Omental fat pad (tissue), 4 donors: ENCODE measurements around the gene RAB11A. TPM values are rescaled to one million over a fixed set of nuclear protein-coding genes. Genes with fewer than 3 reads are reported as not detected.

ENCODE experiments used
- ATAC-seq: fragments of 150-250 bp; one replicate; pipeline ENCODE4 v1.9.1; 2016; ENCODE audit warnings: mild to moderate bottlenecking, moderate library complexity; ENCODE audit not compliant: low FRiP score
- DNase-seq: peaks from one replicate; pipeline ENCODE4 v3.0.0-alpha.2; 2019; ENCODE audit warnings: low spot score
- total RNA-seq, 4 donors: library from RNA; depleted of rRNA; stranded (reverse); fragments of >200 nt; gene quantifications; one replicate each; pipeline ENCODE4 v1.1.0, GENCODE V29; 2016
- TF ChIP-seq, protein P1 (sequence below), 3 donors: fragments of 450-650 bp; IDR thresholded peaks; one replicate each; pipeline ENCODE4 v1.5.1; 2016 to 2017; ENCODE audit warnings: antibody characterized with exemption in 3 of 3, mild to moderate bottlenecking in 3 of 3, moderate library complexity in 2 of 3

Gene RAB11A
- total RNA-seq, 4 donors from 2014 or later: 142 to 191 (median 158) TPM

- no peak for DNase-seq
- no peak for ATAC-seq
- TF ChIP-seq, protein P1, sequence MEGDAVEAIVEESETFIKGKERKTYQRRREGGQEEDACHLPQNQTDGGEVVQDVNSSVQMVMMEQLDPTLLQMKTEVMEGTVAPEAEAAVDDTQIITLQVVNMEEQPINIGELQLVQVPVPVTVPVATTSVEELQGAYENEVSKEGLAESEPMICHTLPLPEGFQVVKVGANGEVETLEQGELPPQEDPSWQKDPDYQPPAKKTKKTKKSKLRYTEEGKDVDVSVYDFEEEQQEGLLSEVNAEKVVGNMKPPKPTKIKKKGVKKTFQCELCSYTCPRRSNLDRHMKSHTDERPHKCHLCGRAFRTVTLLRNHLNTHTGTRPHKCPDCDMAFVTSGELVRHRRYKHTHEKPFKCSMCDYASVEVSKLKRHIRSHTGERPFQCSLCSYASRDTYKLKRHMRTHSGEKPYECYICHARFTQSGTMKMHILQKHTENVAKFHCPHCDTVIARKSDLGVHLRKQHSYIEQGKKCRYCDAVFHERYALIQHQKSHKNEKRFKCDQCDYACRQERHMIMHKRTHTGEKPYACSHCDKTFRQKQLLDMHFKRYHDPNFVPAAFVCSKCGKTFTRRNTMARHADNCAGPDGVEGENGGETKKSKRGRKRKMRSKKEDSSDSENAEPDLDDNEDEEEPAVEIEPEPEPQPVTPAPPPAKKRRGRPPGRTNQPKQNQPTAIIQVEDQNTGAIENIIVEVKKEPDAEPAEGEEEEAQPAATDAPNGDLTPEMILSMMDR (IDR thresholded peaks at IDR 0.05): no peak
Measured at GRCh38 chr15:65845826-65846519, 23.3 kb upstream of the RAB11A start.

DNA sequence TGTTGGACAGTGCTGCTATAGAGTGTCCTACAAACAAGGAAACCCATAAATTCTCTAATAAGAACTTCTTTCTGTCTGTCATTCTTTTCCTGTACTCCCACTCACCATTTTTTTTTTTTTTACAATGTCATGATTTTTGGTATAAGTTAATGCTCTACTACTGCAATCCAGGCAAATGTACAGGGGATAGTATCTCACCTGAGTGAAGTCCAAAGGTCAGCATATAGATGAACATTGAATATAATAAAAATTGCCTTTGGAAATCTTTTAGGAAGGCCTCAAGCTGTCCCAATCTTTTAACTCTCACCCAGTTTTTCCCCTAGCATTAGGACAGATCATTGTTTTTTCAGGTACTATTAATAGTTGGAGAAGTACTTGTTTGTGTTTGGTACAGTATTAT is 21.3 kb upstream of the RAB11A start:
- no peak for ATAC-seq
- no peak for DNase-seq
- TF ChIP-seq, protein P1 (IDR thresholded peaks at IDR 0.05): no peak

GRCh38 chr15:65851981-65852380 is 17.3 kb upstream of the RAB11A start:
- ATAC-seq: no peak
- TF ChIP-seq, protein P1 (IDR thresholded peaks at IDR 0.05): no peak

GRCh38 chr15:65856821-65857455 is 12.4 kb upstream of the RAB11A start:
- ATAC-seq: no peak
- peak; percentile 81 for DNase-seq

More at GRCh38 chr15:65851981-65852380, 17.3 kb upstream of the RAB11A start:
- DNase-seq: no peak

GRCh38 chr15:65857718-65858402 is 11.4 kb upstream of the RAB11A start:
- ATAC-seq (no peak), DNase-seq (no peak)
- TF ChIP-seq, protein P1 (IDR thresholded peaks at IDR 0.05): no peak

More at GRCh38 chr15:65856821-65857455, 12.4 kb upstream of the RAB11A start:
- TF ChIP-seq, protein P1 (IDR thresholded peaks at IDR 0.05): no peak

GRCh38 chr15:65862682-65863081 is 6.6 kb upstream of the RAB11A start:
- no peak for ATAC-seq
- TF ChIP-seq, protein P1 (IDR thresholded peaks at IDR 0.05): no peak

More at GRCh38 chr15:65862682-65863081, 6.6 kb upstream of the RAB11A start:
- DNase-seq: no peak
